ENCODE measurements around the gene FOXJ2. TPM values are rescaled to one million over a fixed set of nuclear protein-coding genes. Genes with fewer than 3 reads are reported as not detected.
"Not testable (repeated sequence)": the region's sequence is repeated elsewhere in the genome, so short reads cannot be mapped to it uniquely, and the experiment has no call there.

FOXJ2 gene
- total RNA-seq, 1 donor from 2014 or later: 7.3 TPM

DNA sequence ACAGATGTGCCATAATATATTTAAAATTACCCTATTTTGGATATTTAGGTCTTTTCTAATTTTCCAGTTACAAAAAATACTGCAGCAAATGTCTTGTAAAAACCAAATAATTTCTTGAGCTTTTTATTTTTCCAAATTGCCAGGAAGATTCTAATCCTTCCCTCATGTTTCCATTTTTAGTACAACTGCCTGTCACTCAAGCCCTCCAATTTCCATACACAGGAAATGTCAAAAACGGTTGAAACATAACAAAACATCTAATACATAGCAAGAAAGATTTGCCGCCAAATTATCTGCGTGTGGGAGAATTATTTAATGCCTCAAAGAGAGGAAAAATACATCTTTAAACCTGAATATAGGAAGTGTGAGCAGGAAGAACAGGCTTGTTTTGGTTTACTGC lies 2.3 kb upstream of the FOXJ2 start:
- DNase-seq: no peak

DNA sequence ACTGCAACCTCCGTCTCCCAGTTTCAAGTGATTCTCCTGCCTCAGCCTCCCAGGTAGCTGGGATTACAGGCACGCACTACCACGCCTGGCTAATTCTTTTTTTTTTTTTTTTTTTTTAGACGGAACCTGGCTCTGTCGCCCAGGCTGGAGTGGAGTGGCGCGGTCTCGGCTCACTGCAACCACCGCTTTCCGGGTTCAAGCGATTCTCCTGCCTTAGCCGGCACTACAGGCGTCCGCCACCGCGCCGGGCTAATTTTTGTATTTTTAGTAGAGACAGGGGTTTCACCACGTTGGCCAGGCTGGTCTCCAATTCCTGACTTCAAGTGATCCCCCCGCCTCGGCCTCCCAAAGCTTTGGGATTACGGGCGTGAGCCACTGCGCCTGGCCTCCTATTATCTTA lies 1.5 kb upstream of the FOXJ2 start:
- DNase-seq: not testable (repeated sequence)

GRCh38 chr12:8031872-8032241 lies 659 bp upstream of the FOXJ2 start:
- no peak for DNase-seq

GRCh38 chr12:8033153-8034044 lies 883 bp downstream of the FOXJ2 start:
- no peak for DNase-seq

- no peak for DNase-seq
Observed at GRCh38 chr12:8034802-8035201, 2.3 kb downstream of the FOXJ2 start.

GRCh38 chr12:8035440-8036010 lies 3.0 kb downstream of the FOXJ2 start:
- no peak for DNase-seq

DNA sequence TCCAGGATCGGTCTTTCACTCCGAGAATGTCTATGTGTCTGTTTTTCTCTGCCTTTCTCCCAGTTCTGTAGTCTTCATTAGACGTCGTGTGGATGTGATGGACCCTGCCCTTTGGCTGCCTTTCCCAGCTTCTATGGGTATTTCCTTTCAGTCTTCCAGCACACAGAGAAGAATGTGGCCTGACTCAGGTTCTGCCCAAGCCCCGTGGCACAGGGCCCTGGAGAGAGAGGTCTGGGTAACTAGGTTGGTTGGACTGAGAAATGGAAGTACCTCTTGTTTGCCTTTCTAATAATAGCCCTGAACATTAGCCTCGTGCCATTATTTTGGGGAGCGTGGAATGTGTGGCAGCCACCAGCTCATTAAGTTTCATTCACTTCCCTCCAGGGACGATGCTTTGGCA lies 3.8 kb downstream of the FOXJ2 start:
- no peak for DNase-seq

DNA sequence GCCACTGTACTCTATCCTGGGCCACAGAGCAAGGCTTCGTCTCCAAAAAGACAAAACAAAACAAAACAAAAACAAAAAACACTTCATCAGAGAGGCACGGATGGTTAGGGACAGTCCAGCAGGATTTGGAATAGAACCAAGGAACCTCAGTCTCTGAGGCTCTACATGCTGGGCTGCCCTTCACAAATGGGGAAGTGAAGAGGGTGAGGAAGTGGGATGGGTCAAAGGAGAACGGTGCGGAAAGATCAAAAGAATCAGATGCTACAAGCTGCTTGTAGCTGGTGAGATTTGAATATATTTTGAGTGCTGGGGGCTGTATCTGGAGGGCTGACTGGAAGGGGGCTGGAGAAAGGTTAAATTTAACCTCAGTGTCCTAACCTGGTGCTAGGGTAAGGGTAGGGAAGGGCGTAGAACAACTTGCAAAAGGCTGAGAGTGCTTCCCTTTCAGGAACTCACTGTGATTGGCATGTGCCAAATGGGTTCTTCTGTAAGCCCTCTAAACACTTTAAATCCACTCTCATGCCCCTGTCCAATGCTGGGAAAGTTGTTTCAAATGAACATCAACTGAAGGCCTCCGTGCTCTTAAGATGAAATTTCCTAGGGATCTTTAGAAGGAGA lies 4.6 kb downstream of the FOXJ2 start:
- DNase-seq: no peak

DNA sequence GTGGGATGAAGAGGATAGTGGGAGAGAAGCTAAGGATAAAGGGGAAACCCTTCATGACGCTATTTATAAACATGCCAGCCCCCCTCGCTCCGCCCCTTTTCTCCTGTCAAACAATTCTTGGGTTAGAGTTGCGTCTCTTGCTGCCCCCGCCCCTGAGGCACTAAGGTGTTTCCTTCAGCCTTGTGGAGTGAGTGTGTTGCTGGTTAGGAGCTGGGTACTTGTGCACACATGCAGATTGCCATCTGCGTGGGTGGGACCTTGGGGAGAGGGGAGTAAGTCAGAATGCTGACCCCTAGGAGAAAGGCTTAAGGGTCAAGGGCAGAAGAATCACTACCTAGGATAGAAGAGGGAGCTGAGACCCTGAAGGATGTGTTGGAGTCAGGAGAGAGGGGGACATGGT lies 5.4 kb downstream of the FOXJ2 start:
- DNase-seq: no peak

GRCh38 chr12:8038659-8039114 lies 6.2 kb downstream of the FOXJ2 start:
- DNase-seq: peak; percentile 82

DNA sequence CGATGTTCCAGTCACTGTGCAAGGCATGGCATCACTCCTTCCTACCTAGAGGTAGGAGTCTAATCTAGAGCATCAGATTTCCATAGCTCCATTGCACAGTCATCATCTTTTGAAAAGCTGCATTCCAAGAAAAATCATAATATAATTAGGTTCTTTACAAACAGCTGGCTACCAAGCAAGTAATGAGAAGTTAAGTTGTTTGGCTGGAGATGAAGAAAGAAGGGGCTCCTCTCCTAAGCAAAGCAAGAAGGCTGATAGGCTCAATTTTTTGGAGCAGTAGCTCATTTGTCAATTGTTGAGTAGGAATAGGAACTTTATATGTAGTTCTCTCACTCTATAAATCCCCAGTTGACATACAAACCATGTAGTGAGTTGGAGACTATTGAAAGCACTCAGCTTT lies 8.3 kb downstream of the FOXJ2 start:
- DNase-seq: no peak

- DNase-seq: peak; percentile 15
Observed at GRCh38 chr12:8045952-8046944, 13.7 kb downstream of the FOXJ2 start.

DNA sequence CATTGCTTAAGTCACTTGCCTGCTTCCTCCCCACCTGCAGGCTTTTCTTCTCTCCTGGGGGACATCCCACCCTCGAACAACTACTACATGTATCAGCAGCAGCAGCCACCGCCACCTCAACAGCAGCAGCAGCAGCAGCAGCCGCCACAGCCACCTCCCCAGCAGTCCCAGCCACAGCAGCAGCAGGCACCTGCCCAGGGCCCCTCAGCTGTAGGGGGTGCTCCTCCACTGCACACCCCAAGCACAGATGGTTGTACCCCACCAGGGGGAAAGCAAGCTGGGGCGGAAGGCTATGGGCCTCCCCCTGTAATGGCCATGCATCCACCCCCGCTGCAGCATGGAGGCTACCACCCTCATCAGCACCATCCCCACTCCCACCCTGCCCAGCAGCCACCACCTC lies 15.3 kb downstream of the FOXJ2 start:
- DNase-seq: no peak

DNA sequence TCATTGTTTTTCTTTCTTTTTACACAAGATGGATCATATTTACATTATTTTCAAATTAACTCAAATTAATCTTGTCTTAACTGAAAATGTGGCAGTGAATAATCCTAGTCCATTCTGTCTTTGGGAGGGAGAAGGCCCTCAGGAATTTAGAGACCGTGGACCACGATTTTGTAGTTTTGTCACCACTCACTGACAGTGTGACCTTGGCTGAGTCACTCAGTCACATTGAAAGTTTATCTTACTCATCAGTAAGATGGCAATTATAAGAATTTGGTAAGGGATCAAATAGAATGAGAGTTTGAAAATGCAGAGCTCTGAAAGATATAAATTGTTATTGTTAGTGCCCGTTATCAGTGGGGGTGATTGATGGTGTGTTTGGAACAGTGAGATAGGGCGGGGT lies 16.4 kb downstream of the FOXJ2 start:
- no peak for DNase-seq

DNA sequence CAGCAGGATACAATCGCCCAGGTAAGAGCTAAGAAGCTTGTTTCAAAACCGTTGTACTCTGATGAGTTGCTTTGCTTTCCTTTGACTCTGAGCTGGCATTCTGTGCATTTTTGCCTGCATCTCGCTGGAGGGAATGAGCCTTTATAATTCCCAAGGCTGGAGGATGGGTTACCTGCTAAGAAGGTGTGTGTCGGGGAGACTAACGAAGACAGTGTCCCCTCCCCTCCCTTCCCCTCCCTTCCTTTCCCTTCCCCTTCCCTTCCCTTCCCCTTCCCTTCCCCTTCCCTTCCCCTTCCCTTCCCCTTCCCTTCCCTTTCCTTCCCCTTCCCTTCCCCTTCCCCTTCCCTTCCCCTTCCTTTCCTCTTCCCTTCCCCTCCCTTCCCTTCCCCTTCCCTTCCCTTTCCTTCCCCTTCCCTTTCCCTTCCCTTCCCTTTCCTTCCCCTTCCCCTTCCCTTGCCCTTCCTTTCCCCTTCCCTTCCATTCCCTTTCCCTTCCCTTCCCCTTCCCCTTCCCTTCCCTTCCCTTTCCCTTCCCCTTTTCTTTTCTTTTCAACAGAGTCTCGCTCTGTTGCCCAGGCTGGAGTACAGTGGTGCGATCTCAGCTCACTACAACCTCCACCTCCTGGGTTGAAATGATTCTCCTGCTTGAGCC lies 18.2 kb downstream of the FOXJ2 start:
- DNase-seq: no peak

GRCh38 chr12:8052679-8053078 lies 20.2 kb downstream of the FOXJ2 start:
- DNase-seq: no peak

GRCh38 chr12:8054816-8055215 lies 22.3 kb downstream of the FOXJ2 start:
- DNase-seq: no peak

DNA sequence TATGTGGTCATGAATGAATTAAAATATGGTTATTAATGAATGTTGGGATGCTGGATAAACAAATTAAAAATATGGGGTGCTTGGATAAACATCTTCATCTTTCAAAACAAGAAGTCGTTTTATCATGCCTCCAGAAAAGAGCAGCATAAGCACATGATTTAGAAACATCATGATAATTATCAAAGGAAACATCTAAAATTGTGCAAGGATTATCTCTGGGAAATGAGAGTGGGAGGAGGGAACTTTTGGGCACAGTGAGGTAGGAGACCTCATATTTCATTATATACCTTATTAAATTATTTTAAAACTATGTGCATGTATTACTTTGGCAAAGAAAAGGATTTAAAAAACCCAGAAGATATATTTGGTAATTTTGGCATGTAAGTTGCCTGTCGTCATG lies 24.8 kb downstream of the FOXJ2 start:
- DNase-seq: no peak

- DNase-seq: no peak
Observed at GRCh38 chr12:8057839-8058238, 25.3 kb downstream of the FOXJ2 start.

- DNase-seq: no peak
Observed at GRCh38 chr12:8058506-8058905, 26.0 kb downstream of the FOXJ2 start.

DNA sequence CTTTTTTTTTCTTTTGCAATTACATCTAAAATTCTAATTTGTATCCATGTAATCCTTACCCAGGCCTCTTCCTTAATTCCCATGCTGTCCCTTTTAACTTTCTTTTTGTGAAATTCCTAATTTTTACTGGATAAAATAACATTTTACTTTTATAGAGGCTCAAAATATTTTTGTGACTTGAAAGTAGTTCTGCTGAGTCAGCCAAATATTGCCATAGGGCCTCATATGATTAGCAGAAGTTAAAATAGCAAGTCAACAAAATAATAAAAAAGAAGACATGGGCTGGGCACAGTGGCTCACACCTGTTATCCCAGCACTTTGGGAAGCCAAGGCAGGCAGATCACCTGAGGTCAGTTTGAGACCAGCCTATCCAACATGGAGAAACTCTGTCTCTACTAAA lies 31.6 kb downstream of the FOXJ2 start:
- DNase-seq: no peak

Data from occipital lobe (tissue), 2 donors.